ENCODE measurements around the gene WBP1L.

WBP1L gene

GRCh38 chr10:102822222-102822621, 78.5 kb downstream of the WBP1L start:
- TF ChIP-seq, protein P1, sequence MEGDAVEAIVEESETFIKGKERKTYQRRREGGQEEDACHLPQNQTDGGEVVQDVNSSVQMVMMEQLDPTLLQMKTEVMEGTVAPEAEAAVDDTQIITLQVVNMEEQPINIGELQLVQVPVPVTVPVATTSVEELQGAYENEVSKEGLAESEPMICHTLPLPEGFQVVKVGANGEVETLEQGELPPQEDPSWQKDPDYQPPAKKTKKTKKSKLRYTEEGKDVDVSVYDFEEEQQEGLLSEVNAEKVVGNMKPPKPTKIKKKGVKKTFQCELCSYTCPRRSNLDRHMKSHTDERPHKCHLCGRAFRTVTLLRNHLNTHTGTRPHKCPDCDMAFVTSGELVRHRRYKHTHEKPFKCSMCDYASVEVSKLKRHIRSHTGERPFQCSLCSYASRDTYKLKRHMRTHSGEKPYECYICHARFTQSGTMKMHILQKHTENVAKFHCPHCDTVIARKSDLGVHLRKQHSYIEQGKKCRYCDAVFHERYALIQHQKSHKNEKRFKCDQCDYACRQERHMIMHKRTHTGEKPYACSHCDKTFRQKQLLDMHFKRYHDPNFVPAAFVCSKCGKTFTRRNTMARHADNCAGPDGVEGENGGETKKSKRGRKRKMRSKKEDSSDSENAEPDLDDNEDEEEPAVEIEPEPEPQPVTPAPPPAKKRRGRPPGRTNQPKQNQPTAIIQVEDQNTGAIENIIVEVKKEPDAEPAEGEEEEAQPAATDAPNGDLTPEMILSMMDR (IDR thresholded peaks at IDR 0.05; ENCODE audit: low read depth, low read length, missing control alignments) = no peak
- no peaks in the 10 kb centered on the region for H3K27me3 ChIP-seq (replicated peaks)
- H3K36me3 ChIP-seq (replicated peaks) = no peaks in the 10 kb centered on the region
- in situ Hi-C loops (cut with HindIII; ENCODE audit: low pct_ligation_motif_present, low sequenced_read_pairs) = no loop called here
- H3K27ac ChIP-seq = no peak overlapping the region
- no peak overlapping the region for H3K4me3 ChIP-seq (ENCODE audit: low read depth, low read length)
- no peak for DNase-seq

DNA sequence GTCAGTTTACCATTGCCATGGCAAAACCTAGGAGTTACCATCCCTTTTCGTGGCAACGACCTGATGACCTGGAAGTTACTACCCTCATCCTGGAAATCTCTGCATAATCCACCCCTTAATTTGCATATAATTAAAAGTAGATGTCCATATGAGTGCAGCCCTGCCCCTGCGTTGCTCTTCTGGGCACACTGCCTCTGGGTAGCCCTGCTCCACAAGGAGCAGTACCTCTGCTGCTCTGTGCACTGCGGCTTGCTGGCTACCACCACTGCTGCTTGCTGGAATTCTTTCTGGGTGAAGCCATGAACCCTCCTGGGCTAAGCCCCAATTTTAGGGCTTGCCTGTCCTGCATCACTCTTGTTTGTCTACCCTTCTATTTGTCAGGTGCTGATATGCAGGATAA, 80.9 kb downstream of the WBP1L start:
- no peak for DNase-seq
- TF ChIP-seq, protein P1 (IDR thresholded peaks at IDR 0.05; ENCODE audit: low read depth, low read length, missing control alignments) = no peak
- Histone ChIP-seq H3K4me3 (ENCODE audit: low read depth, low read length) (no peak overlapping the region), H3K36me3 (replicated peaks) (no peaks in the 10 kb centered on the region), H3K27me3 (replicated peaks) (no peaks in the 10 kb centered on the region), H3K27ac (no peak overlapping the region)
- in situ Hi-C loops (cut with HindIII; ENCODE audit: low pct_ligation_motif_present, low sequenced_read_pairs) = no loop called here

GRCh38 chr10:102826148-102826796, 82.5 kb downstream of the WBP1L start:
- Histone ChIP-seq H3K36me3 (replicated peaks) (no peaks in the 10 kb centered on the region), H3K4me3 (ENCODE audit: low read depth, low read length) (no peak overlapping the region), H3K27ac (no peak overlapping the region), H3K27me3 (replicated peaks) (no peaks in the 10 kb centered on the region)
- in situ Hi-C loops (cut with HindIII; ENCODE audit: low pct_ligation_motif_present, low sequenced_read_pairs) = no loop called here
- DNase-seq = no peak
- TF ChIP-seq, protein P1 (IDR thresholded peaks at IDR 0.05; ENCODE audit: low read depth, low read length, missing control alignments) = no peak

DNA sequence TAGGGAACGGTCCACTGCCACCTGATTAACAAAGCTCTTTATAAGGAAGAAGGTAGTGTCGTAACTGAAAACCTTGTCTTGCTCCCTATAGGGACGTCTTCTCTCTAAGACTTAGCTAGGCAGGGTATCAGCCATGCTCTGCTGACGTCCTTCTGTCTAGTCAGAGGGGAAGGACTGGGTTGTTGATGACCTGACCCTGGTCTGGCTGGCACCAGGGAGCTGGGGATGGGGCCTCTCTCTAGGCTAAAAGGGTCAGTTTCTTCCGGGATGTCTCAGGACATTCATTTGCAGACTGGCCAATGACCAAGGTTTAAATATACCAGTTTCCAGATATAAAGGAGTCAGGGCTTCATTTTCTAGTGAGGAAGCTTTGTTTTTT, 83.8 kb downstream of the WBP1L start:
- no peak overlapping the region for H3K27ac ChIP-seq
- H3K27me3 ChIP-seq (replicated peaks) = no peaks in the 10 kb centered on the region
- in situ Hi-C loops (cut with HindIII; ENCODE audit: low pct_ligation_motif_present, low sequenced_read_pairs) = no loop called here

DNA sequence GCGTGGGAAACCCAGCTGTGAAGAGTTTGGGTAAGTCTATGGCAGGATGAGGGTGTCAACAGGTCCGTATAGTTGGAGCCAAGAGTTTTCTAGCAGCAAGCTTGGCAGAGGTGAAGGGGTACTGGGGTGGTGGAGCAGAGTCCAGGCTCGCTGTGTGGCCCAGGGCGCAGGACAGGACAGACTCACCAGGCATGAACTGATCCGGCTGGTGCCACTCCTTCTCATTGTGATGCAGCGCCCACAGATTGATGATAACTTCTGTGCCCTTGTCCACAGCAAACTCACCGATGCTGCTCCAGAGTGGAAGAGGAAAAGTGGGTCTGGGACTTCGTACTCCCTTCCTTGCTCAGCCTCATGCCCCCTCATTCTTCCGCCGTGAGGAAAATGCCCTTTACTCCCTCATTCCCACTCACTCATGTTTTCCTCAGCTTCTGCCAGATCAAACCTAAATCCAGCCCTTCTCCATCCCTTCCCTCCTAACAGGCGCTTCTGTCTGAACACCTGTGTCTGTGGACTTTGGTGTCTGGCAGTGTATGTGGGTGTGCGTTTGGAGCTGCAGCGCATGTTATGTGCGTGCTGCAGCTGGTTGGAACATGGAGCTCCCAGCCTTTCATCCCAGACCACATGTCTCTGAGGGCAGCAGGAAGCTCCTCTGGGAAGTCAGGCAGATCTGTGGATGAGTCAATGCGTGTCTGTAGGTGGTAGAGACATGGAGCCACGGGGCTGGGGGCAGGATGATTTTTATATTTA, 87.7 kb downstream of the WBP1L start:
- Histone ChIP-seq H3K36me3 (replicated peaks) (no peaks in the 10 kb centered on the region), H3K27ac (no peak overlapping the region), H3K27me3 (replicated peaks) (no peaks in the 10 kb centered on the region), H3K4me3 (ENCODE audit: low read depth, low read length) (no peak overlapping the region)
- TF ChIP-seq, protein P1 (IDR thresholded peaks at IDR 0.05; ENCODE audit: low read depth, low read length, missing control alignments) = no peak
- in situ Hi-C loops (cut with HindIII; ENCODE audit: low pct_ligation_motif_present, low sequenced_read_pairs) = no loop called here
- DNase-seq = no peak

More for the DNA sequence above, 83.8 kb downstream of the WBP1L start:
- no peaks in the 10 kb centered on the region for H3K36me3 ChIP-seq (replicated peaks)
- H3K4me3 ChIP-seq (ENCODE audit: low read depth, low read length) = no peak overlapping the region
- TF ChIP-seq, protein P1 (IDR thresholded peaks at IDR 0.05; ENCODE audit: low read depth, low read length, missing control alignments) = no peak
- DNase-seq = no peak

All from brain microvascular endothelial cell (primary cell).